ENCODE data around the gene USP9X.

Gene USP9X

DNA sequence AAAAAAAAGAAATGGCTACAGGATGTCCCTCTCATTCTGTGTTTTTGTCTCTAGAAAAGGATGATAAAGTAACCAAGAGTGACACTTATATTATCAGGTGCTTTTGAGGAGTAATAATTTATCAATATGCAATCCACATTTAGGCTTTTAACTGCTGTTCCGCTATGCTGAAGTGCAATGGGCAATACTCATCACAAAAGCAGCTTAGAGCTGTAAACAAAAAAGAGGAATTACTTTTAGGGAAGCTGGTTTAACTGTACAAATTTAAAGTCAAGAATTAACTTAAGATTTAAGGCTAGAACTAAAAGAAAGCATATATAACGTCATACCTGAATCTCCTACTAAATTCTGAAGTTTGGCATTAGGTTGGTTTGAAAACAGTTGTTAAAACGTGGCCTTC, 155.3 kb downstream of the USP9X start:
- peaks cover 7 to 37% (median 33%) of the 10 kb centered on the region in 4 experiments for H3K4me1 ChIP-seq (ENCODE audit: control extremely low read depth in 1 of 4, control insufficient read depth in 4 of 4, insufficient read depth in 4 of 4, low read length in 3 of 4)
- DNase-seq: peak in 2 of 3 donors; percentile 72 to 82
- CTCF ChIA-PET: interaction anchor here (2.4 to 3.0 kb wide), 2 partner anchors 13 to 18 kb away, joined by 6 to 11 read pairs; no protein-coding TSS in a partner anchor
- H3K36me3 ChIP-seq (ENCODE audit: control insufficient read depth in 4 of 4, insufficient read depth in 4 of 4, low read length in 3 of 4): no peaks in the 10 kb centered on the region
- POLR2A ChIA-PET: no interaction called here
- H3K4me3 ChIP-seq (ENCODE audit: control insufficient read depth in 1 of 7, extremely low read depth in 1 of 7, insufficient read depth in 4 of 7, low read depth in 2 of 7, low read length in 6 of 7): no peak overlapping the region
- H3K27ac ChIP-seq (ENCODE audit: insufficient read depth in 1 of 2, low read depth in 1 of 2, low read length in 2 of 2, poor library complexity in 1 of 2, severe bottlenecking in 2 of 2): peak overlapping the region in 1 of 2 experiments; percentile 33
- WGBS (ENCODE audit: insufficient coverage): no CpG with 5 or more reads among the region's 3 CpGs
- no peaks in the 10 kb centered on the region for H3K9me3 ChIP-seq (ENCODE audit: control extremely low read depth in 1 of 5, control insufficient read depth in 4 of 5, insufficient read depth in 2 of 5, low read depth in 1 of 5, low read length in 4 of 5)
- no peaks in the 10 kb centered on the region for H3K27me3 ChIP-seq (replicated peaks in 2 of 5; ENCODE audit: control insufficient read depth in 4 of 5, insufficient read depth in 5 of 5, low read length in 4 of 5)

DNA sequence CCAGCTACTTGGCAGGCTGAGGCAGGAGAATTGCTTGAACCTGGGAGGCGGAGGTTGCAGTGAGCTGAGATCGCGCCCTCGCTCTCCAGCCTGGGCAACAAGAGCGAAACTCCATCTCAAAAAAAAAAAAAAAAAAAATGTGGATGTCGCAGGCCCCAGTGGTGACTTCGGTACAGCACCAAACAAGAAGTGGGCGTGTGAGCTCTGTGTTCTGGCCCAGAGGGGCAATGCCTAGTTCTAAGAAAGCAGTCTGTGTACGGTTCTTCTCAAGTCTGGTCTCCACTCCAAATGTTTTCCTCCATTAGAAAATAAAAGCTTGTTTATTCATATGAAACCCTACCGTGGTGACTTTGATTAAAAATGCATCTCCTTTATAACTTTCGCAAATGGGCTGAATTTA, 156.7 kb downstream of the USP9X start:
- WGBS (ENCODE audit: insufficient coverage): 98% methylated on average over 8 of the region's 11 CpGs
- CTCF ChIA-PET: interaction anchor here (0.7 to 3.0 kb wide), 3 partner anchors 11 to 493 kb away, joined by 3 to 11 read pairs (median 6); no protein-coding TSS in a partner anchor
- POLR2A ChIA-PET: no interaction called here
- Histone ChIP-seq H3K27ac (ENCODE audit: insufficient read depth in 1 of 2, low read depth in 1 of 2, low read length in 2 of 2, poor library complexity in 1 of 2, severe bottlenecking in 2 of 2) (no peak overlapping the region), H3K36me3 (ENCODE audit: control insufficient read depth in 4 of 4, insufficient read depth in 4 of 4, low read length in 3 of 4) (no peaks in the 10 kb centered on the region), H3K4me3 (ENCODE audit: control insufficient read depth in 1 of 7, extremely low read depth in 1 of 7, insufficient read depth in 4 of 7, low read depth in 2 of 7, low read length in 6 of 7) (no peak overlapping the region), H3K4me1 (ENCODE audit: control extremely low read depth in 1 of 4, control insufficient read depth in 4 of 4, insufficient read depth in 4 of 4, low read length in 3 of 4) (peaks cover 7 to 29% (median 27%) of the 10 kb centered on the region in 4 experiments), H3K9me3 (ENCODE audit: control extremely low read depth in 1 of 5, control insufficient read depth in 4 of 5, insufficient read depth in 2 of 5, low read depth in 1 of 5, low read length in 4 of 5) (no peaks in the 10 kb centered on the region), H3K27me3 (replicated peaks in 2 of 5; ENCODE audit: control insufficient read depth in 4 of 5, insufficient read depth in 5 of 5, low read length in 4 of 5) (no peaks in the 10 kb centered on the region)
- no peak for DNase-seq

DNA sequence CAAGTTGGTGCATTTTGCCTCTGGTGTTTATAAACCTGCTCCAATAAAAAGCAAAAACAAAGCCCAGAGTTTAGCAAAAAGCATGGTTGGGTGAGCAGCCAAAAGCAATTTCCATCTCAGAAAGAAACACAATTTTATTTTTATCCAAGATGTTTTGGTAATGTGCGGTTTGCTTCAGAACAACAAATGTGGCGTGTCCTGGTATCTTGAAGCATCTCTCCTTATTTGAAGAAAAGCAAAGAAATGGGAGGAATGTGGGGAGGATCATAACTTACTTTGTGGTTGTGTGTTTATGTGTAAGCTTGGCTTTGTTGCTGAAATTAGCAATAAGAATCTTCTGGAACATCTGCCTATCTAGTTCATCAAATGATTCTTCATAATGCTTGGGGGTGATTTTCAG, 160.4 kb downstream of the USP9X start:
- no peak for DNase-seq
- Histone ChIP-seq H3K27ac (ENCODE audit: insufficient read depth in 1 of 2, low read depth in 1 of 2, low read length in 2 of 2, poor library complexity in 1 of 2, severe bottlenecking in 2 of 2) (no peak overlapping the region), H3K4me1 (ENCODE audit: control extremely low read depth in 1 of 4, control insufficient read depth in 4 of 4, insufficient read depth in 4 of 4, low read length in 3 of 4) (peaks cover 0 to 8% (median 3%) of the 10 kb centered on the region in 4 experiments), H3K27me3 (replicated peaks in 2 of 5; ENCODE audit: control insufficient read depth in 4 of 5, insufficient read depth in 5 of 5, low read length in 4 of 5) (no peaks in the 10 kb centered on the region), H3K4me3 (ENCODE audit: control insufficient read depth in 1 of 7, extremely low read depth in 1 of 7, insufficient read depth in 4 of 7, low read depth in 2 of 7, low read length in 6 of 7) (no peak overlapping the region), H3K36me3 (ENCODE audit: control insufficient read depth in 4 of 4, insufficient read depth in 4 of 4, low read length in 3 of 4) (no peaks in the 10 kb centered on the region), H3K9me3 (ENCODE audit: control extremely low read depth in 1 of 5, control insufficient read depth in 4 of 5, insufficient read depth in 2 of 5, low read depth in 1 of 5, low read length in 4 of 5) (no peaks in the 10 kb centered on the region)
- no CpG with 5 or more reads among the region's 2 CpGs for WGBS (ENCODE audit: insufficient coverage)
- ChIA-PET CTCF (interaction anchor here (2.4 kb wide), 1 partner anchor 65 kb away, joined by 9 read pairs; no protein-coding TSS in a partner anchor), POLR2A (no interaction called here)

DNA sequence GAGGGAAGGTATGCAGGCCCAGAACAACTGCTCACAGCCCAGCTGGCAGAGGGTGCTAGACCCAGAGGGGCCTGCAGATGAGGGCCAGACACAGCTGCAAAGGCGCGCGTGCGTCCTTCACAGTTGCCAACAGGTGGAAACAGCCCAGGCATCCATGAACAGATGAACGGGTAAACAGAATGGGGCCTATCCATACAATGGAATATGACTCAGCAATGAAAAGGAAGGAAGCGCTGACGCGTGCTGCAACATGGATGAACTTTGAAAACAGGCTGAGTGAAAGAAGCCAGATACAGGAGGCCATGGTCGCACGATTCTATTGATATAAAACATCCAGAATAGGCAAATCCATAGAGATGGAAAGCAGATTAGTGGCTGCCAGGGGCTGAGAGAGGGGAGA, 165.6 kb downstream of the USP9X start:
- Histone ChIP-seq H3K27me3 (replicated peaks in 2 of 5; ENCODE audit: control insufficient read depth in 4 of 5, insufficient read depth in 5 of 5, low read length in 4 of 5) (peaks cover 0 to 9% (median 0%) of the 10 kb centered on the region in 5 experiments), H3K4me3 (ENCODE audit: control insufficient read depth in 1 of 7, extremely low read depth in 1 of 7, insufficient read depth in 4 of 7, low read depth in 2 of 7, low read length in 6 of 7) (no peak overlapping the region), H3K36me3 (ENCODE audit: control insufficient read depth in 4 of 4, insufficient read depth in 4 of 4, low read length in 3 of 4) (no peaks in the 10 kb centered on the region), H3K4me1 (ENCODE audit: control extremely low read depth in 1 of 4, control insufficient read depth in 4 of 4, insufficient read depth in 4 of 4, low read length in 3 of 4) (peaks cover 0 to 11% (median 10%) of the 10 kb centered on the region in 4 experiments), H3K27ac (ENCODE audit: insufficient read depth in 1 of 2, low read depth in 1 of 2, low read length in 2 of 2, poor library complexity in 1 of 2, severe bottlenecking in 2 of 2) (no peak overlapping the region), H3K9me3 (ENCODE audit: control extremely low read depth in 1 of 5, control insufficient read depth in 4 of 5, insufficient read depth in 2 of 5, low read depth in 1 of 5, low read length in 4 of 5) (no peaks in the 10 kb centered on the region)
- ChIA-PET CTCF (interaction anchor here (1.3 kb wide), 1 partner anchor 75 kb away, joined by 3 read pairs; no protein-coding TSS in a partner anchor), POLR2A (no interaction called here)
- WGBS (ENCODE audit: insufficient coverage): 98% methylated on average over 10 of the region's 10 CpGs
- no peak for DNase-seq

DNA sequence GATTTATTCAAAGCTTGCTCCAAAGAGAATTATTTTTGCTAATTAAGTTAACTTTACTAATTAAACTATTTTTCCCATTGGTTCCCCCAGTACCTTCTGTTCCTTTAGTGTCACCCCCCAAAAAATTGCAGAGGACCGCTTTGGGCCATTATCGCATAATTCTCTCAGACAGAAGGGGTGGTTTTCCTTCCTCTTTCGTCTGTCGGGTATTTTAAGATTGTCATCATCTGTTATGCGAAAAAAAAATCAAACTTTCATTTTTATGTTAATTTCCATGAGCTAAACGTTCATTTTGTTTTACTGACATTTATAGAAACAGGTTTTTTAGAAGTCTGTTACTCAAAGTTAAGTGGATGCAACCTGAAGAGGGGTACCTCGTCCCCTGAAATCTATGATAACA, 172.6 kb downstream of the USP9X start:
- peak overlapping the region in 2 of 7 experiments; percentile 22 to 52 for H3K4me3 ChIP-seq (ENCODE audit: control insufficient read depth in 1 of 7, extremely low read depth in 1 of 7, insufficient read depth in 4 of 7, low read depth in 2 of 7, low read length in 6 of 7)
- peak in 2 of 3 donors; percentile 81 to 88 for DNase-seq
- ChIA-PET POLR2A (no interaction called here), CTCF (interaction anchor here (1.1 to 2.8 kb wide), 2 partner anchors 17 to 77 kb away, joined by 6 to 12 read pairs; no protein-coding TSS in a partner anchor)
- peaks cover 5 to 20% (median 17%) of the 10 kb centered on the region in 4 experiments for H3K4me1 ChIP-seq (ENCODE audit: control extremely low read depth in 1 of 4, control insufficient read depth in 4 of 4, insufficient read depth in 4 of 4, low read length in 3 of 4)
- peaks cover 0 to 3% (median 0%) of the 10 kb centered on the region in 5 experiments for H3K9me3 ChIP-seq (ENCODE audit: control extremely low read depth in 1 of 5, control insufficient read depth in 4 of 5, insufficient read depth in 2 of 5, low read depth in 1 of 5, low read length in 4 of 5)
- H3K27ac ChIP-seq (ENCODE audit: insufficient read depth in 1 of 2, low read depth in 1 of 2, low read length in 2 of 2, poor library complexity in 1 of 2, severe bottlenecking in 2 of 2): peak overlapping the region; percentile 61 to 66
- no peaks in the 10 kb centered on the region for H3K36me3 ChIP-seq (ENCODE audit: control insufficient read depth in 4 of 4, insufficient read depth in 4 of 4, low read length in 3 of 4)
- peaks cover 0 to 14% (median 0%) of the 10 kb centered on the region in 5 experiments for H3K27me3 ChIP-seq (replicated peaks in 2 of 5; ENCODE audit: control insufficient read depth in 4 of 5, insufficient read depth in 5 of 5, low read length in 4 of 5)
- 0% methylated on average over 4 of the region's 7 CpGs for WGBS (ENCODE audit: insufficient coverage)

DNA sequence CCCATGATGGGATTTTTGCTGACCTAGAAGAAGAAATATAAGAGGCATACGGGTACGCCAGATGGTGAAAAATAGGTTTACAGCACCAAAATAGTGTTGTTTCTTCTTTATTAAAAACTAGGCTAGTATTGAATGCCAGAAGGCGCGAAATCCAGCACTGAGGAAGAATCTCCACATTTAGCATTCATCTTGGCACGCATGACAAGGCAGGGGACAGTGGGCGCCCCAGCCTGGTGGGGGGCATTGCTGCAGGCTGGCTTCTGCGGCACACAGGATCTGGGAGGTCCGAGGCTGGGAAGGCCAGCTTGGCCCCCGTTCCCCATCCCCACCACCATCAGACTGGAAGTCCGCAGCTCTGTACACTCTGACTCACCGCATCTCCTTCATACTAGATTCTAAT, 173.0 kb downstream of the USP9X start:
- Histone ChIP-seq H3K36me3 (ENCODE audit: control insufficient read depth in 4 of 4, insufficient read depth in 4 of 4, low read length in 3 of 4) (no peaks in the 10 kb centered on the region), H3K9me3 (ENCODE audit: control extremely low read depth in 1 of 5, control insufficient read depth in 4 of 5, insufficient read depth in 2 of 5, low read depth in 1 of 5, low read length in 4 of 5) (peaks cover 0 to 3% (median 0%) of the 10 kb centered on the region in 5 experiments), H3K4me3 (ENCODE audit: control insufficient read depth in 1 of 7, extremely low read depth in 1 of 7, insufficient read depth in 4 of 7, low read depth in 2 of 7, low read length in 6 of 7) (peak overlapping the region in 2 of 7 experiments; percentile 22 to 52), H3K27ac (ENCODE audit: insufficient read depth in 1 of 2, low read depth in 1 of 2, low read length in 2 of 2, poor library complexity in 1 of 2, severe bottlenecking in 2 of 2) (peak overlapping the region; percentile 61 to 66), H3K4me1 (ENCODE audit: control extremely low read depth in 1 of 4, control insufficient read depth in 4 of 4, insufficient read depth in 4 of 4, low read length in 3 of 4) (peaks cover 5 to 16% (median 13%) of the 10 kb centered on the region in 4 experiments), H3K27me3 (replicated peaks in 2 of 5; ENCODE audit: control insufficient read depth in 4 of 5, insufficient read depth in 5 of 5, low read length in 4 of 5) (peaks cover 0 to 9% (median 0%) of the 10 kb centered on the region in 5 experiments)
- 66% methylated on average over 9 of the region's 11 CpGs for WGBS (ENCODE audit: insufficient coverage)
- ChIA-PET POLR2A (no interaction called here), CTCF (interaction anchor here (0.8 to 2.8 kb wide), 4 partner anchors 17 to 78 kb away, joined by 3 to 12 read pairs (median 6); no protein-coding TSS in a partner anchor)
- peak in 1 of 3 donors; percentile 68 for DNase-seq

DNA sequence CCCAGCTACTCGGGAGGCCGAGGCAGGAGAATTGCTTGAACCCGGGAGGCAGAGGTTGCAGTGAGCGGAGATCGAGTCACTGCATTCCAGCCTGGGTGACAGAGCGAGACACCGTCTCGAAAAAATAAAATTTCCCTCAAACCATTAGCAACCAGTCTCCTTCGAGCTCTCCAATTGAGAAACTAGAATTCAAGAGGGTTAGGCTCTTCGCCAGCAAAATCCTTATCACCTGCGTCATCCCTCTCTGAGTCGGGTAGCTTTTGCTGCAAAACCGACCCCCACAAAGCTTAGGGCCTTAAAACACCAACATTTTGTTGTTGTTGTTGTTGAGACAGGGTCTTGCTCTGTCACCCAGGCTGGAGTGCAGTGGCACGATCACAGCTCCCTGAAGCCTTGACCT, 173.6 kb downstream of the USP9X start:
- ChIA-PET CTCF (interaction anchor here (0.8 to 2.8 kb wide), 4 partner anchors 16 to 78 kb away, joined by 3 to 12 read pairs (median 6); no protein-coding TSS in a partner anchor), POLR2A (no interaction called here)
- Histone ChIP-seq H3K27ac (ENCODE audit: insufficient read depth in 1 of 2, low read depth in 1 of 2, low read length in 2 of 2, poor library complexity in 1 of 2, severe bottlenecking in 2 of 2) (no peak overlapping the region), H3K36me3 (ENCODE audit: control insufficient read depth in 4 of 4, insufficient read depth in 4 of 4, low read length in 3 of 4) (no peaks in the 10 kb centered on the region), H3K9me3 (ENCODE audit: control extremely low read depth in 1 of 5, control insufficient read depth in 4 of 5, insufficient read depth in 2 of 5, low read depth in 1 of 5, low read length in 4 of 5) (peaks cover 0 to 3% (median 0%) of the 10 kb centered on the region in 5 experiments), H3K4me1 (ENCODE audit: control extremely low read depth in 1 of 4, control insufficient read depth in 4 of 4, insufficient read depth in 4 of 4, low read length in 3 of 4) (peaks cover 5 to 12% (median 9%) of the 10 kb centered on the region in 4 experiments), H3K4me3 (ENCODE audit: control insufficient read depth in 1 of 7, extremely low read depth in 1 of 7, insufficient read depth in 4 of 7, low read depth in 2 of 7, low read length in 6 of 7) (no peak overlapping the region), H3K27me3 (replicated peaks in 2 of 5; ENCODE audit: control insufficient read depth in 4 of 5, insufficient read depth in 5 of 5, low read length in 4 of 5) (peaks cover 0 to 7% (median 0%) of the 10 kb centered on the region in 5 experiments)
- WGBS (ENCODE audit: insufficient coverage): 97% methylated on average over 6 of the region's 14 CpGs
- DNase-seq: peak in 2 of 3 donors; percentile 27 to 43

Data from common myeloid progenitor, CD34-positive (primary cell).